ENCODE measurements around the gene TMEM51. TPM values are rescaled to one million over a fixed set of nuclear protein-coding genes. Genes with fewer than 3 reads are reported as not detected.

TMEM51 gene
- total RNA-seq, 1 experiment from 2014 or later: 10.4 TPM

DNA sequence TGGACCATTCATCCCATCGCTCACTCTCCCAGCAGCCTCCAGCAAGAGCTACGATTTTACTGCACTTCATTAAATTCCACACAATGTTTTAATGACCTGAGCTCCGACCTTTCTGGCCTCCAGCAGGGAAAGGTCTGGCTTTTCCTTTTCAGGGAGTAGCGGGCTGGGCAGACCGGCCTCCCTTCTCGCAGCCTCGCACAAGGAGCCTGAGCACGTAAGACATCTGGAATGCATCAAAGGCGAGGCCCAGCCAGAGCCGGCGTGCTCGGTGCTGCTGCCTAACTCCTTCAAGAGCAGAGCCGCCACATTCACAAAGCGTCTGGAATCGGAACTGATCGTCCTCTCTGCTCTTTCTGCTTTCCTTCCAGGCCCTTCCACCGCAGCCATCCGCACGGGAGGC is 61.0 kb downstream of the TMEM51 start (continued):
- no peak for TF ChIP-seq ATF1 (CRISPR knock-in tag; IDR thresholded peaks at IDR 0.05)

DNA sequence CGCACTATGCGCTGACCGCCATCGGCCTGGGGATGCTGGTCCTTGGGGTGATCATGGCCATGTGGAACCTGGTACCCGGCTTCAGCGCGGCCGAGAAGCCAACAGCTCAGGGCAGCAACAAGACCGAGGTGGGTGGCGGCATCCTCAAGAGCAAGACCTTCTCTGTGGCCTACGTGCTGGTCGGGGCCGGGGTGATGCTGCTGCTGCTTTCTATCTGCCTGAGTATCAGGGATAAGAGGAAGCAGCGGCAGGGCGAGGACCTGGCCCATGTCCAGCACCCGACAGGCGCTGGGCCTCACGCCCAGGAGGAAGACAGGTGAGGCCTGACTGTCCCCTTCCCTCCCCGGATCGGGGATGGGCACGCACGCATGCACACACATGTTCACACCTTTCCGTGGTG is 61.6 kb downstream of the TMEM51 start:
- Mint-ChIP-seq H3K27me3 (ENCODE audit: low read depth) (no peaks in the 10 kb centered on the region), H3K4me1 (peaks cover 29% of the 10 kb centered on the region), H3K4me3 (no peak overlapping the region), H3K36me3 (peaks cover 37% of the 10 kb centered on the region), H3K9me3 (peaks cover 21% of the 10 kb centered on the region), H3K27ac (no peak overlapping the region)
- ChIA-PET POLR2A (no interaction called here), CTCF (no interaction called here)
- no peak for TF ChIP-seq ETV6 (CRISPR knock-in tag; IDR thresholded peaks at IDR 0.05)
- no peak for TF ChIP-seq JAZF1 (CRISPR knock-in tag; IDR thresholded peaks at IDR 0.05)
- no peak for TF ChIP-seq NFATC4 (CRISPR knock-in tag; IDR thresholded peaks at IDR 0.05)
- ATAC-seq: no peak
- DNase-seq (ENCODE audit: low spot score): no peak

GRCh38 chr1:15217654-15218053 is 64.1 kb downstream of the TMEM51 start:
- peaks cover 19% of the 10 kb centered on the region for H3K4me1 Mint-ChIP-seq
- no peak for ATAC-seq
- POLR2A ChIA-PET: no interaction called here
- H3K27ac Mint-ChIP-seq: no peak overlapping the region
- no peak for DNase-seq (ENCODE audit: low spot score)
- H3K36me3 Mint-ChIP-seq: peaks cover 38% of the 10 kb centered on the region
- H3K4me3 Mint-ChIP-seq: no peak overlapping the region
- CTCF ChIA-PET: no interaction called here
- no peaks in the 10 kb centered on the region for H3K27me3 Mint-ChIP-seq (ENCODE audit: low read depth)
- TF ChIP-seq RORB (CRISPR knock-in tag; IDR thresholded peaks at IDR 0.05) (no peak), CREM (CRISPR knock-in tag; IDR thresholded peaks at IDR 0.05) (no peak), E2F4 (CRISPR knock-in tag; IDR thresholded peaks at IDR 0.05; ENCODE audit: borderline replicate concordance, low read depth) (no peak), ATF3 (CRISPR knock-in tag; conservative IDR thresholded peaks at IDR 0.05) (no peak), USF1 (CRISPR knock-in tag; IDR thresholded peaks at IDR 0.05) (no peak), PRRX2 (CRISPR knock-in tag; IDR thresholded peaks at IDR 0.05) (no peak), SOX15 (CRISPR knock-in tag; IDR thresholded peaks at IDR 0.05) (no peak)
- H3K9me3 Mint-ChIP-seq: peaks cover 21% of the 10 kb centered on the region

DNA sequence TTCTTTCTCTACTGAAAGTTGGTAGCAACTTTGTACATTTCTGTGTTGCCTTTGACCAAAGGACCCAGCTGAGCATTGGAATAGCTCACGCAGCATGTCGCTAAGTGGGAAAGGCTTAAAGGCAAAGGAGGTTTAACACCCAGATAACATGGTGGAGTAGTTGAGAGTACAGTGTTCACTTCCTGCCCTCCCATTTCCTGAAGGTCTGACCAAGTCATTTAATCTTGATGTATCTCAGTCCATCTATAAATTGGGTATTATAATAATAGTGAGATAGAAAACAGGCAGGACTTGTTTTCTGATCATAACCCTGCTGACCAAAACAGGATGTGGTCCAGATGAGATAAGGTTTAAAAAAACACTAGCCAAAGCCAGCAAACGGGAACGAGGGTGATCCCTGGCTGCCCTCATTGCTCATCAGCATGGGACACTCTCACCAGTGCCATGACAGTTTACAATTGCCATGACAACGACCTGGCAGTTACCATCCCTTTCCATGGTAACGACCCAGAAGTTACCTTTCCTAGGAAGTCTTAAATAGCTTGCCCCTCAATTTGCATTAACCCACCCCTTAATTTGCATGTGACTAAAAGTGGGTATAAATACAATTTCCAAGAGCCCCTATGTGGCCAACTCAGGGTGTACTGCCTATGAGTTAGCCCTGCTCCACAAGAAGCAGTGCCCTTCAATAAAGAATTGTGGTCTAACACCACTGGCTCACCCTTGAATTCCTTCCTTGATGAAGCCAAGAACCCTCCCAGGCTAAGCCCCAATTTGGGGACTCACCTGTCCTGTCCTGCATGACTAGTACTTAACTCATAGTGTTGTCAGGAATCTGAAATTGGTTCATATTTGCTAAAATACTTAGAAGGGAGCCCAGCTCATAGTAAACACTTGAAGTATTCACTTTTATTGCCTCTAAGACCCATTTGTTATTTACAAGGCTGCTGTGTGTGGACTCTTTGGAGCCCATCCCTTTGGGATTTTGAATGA is 65.0 kb downstream of the TMEM51 start:
- TF ChIP-seq FOXP1 (CRISPR knock-in tag; IDR thresholded peaks at IDR 0.05; ENCODE audit: borderline replicate concordance) (no peak), CBFB (CRISPR knock-in tag; IDR thresholded peaks at IDR 0.05; ENCODE audit: low read depth) (no peak), NFATC4 (CRISPR knock-in tag; IDR thresholded peaks at IDR 0.05) (no peak), ZNF671 (CRISPR knock-in tag; IDR thresholded peaks at IDR 0.05) (no peak), ETV6 (CRISPR knock-in tag; IDR thresholded peaks at IDR 0.05) (no peak), ZNF317 (CRISPR knock-in tag; IDR thresholded peaks at IDR 0.05; ENCODE audit: borderline replicate concordance, low read depth) (no peak), ATF6 (CRISPR knock-in tag; IDR thresholded peaks at IDR 0.05) (no peak), SMAD4 (CRISPR knock-in tag; IDR thresholded peaks at IDR 0.05) (no peak), IRF2 (CRISPR knock-in tag; IDR thresholded peaks at IDR 0.05; ENCODE audit: borderline replicate concordance, low read depth) (no peak), ZNF425 (CRISPR knock-in tag; conservative IDR thresholded peaks at IDR 0.05) (no peak)
- TF ChIP-seq, protein P1, sequence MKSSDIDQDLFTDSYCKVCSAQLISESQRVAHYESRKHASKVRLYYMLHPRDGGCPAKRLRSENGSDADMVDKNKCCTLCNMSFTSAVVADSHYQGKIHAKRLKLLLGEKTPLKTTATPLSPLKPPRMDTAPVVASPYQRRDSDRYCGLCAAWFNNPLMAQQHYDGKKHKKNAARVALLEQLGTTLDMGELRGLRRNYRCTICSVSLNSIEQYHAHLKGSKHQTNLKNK (CRISPR knock-in tag; IDR thresholded peaks at IDR 0.05): no peak
- TF ChIP-seq, protein P2, sequence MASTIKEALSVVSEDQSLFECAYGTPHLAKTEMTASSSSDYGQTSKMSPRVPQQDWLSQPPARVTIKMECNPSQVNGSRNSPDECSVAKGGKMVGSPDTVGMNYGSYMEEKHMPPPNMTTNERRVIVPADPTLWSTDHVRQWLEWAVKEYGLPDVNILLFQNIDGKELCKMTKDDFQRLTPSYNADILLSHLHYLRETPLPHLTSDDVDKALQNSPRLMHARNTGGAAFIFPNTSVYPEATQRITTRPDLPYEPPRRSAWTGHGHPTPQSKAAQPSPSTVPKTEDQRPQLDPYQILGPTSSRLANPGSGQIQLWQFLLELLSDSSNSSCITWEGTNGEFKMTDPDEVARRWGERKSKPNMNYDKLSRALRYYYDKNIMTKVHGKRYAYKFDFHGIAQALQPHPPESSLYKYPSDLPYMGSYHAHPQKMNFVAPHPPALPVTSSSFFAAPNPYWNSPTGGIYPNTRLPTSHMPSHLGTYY (CRISPR knock-in tag; IDR thresholded peaks at IDR 0.05): no peak
- Mint-ChIP-seq H3K4me1 (peaks cover 10% of the 10 kb centered on the region), H3K27ac (no peak overlapping the region), H3K4me3 (no peak overlapping the region), H3K36me3 (peaks cover 38% of the 10 kb centered on the region), H3K27me3 (ENCODE audit: low read depth) (no peaks in the 10 kb centered on the region), H3K9me3 (peaks cover 21% of the 10 kb centered on the region)
- ATAC-seq (no peak), DNase-seq (ENCODE audit: low spot score) (no peak)
- POLR2A ChIA-PET: no interaction called here
- CTCF ChIA-PET: no interaction called here
